Tibial nerve (tissue), 4 donors: ENCODE results near the gene RAB34.

ENCODE experiments used
- EP300 ChIP-seq, 2 donors: sonication (generic); formaldehyde crosslinking; IDR thresholded peaks; one replicate each; pipeline ENCODE4 v1.6.1; 2017; ENCODE audit warnings: antibody characterized with exemption in 2 of 2, mild to moderate bottlenecking in 1 of 2
- POLR2A ChIP-seq, 2 donors: fragments of 450-650 bp; IDR thresholded peaks; one replicate each; pipeline ENCODE4 v1.6.1; 2017; ENCODE audit warnings: antibody characterized with exemption in 2 of 2, mild to moderate bottlenecking in 2 of 2, moderate library complexity in 2 of 2
- TF ChIP-seq, protein P1 (sequence below), 5 experiments: fragments of 200-600 bp in 3 of 5; fragments of 450-650 bp in 2 of 5; sonication (generic) in 3 of 5; IDR thresholded peaks; one replicate each; pipeline ENCODE4 v1.5.1; 2016 to 2019; ENCODE audit warnings: antibody characterized with exemption in 5 of 5, mild to moderate bottlenecking in 3 of 5, moderate library complexity in 2 of 5

- TF ChIP-seq, protein P1, sequence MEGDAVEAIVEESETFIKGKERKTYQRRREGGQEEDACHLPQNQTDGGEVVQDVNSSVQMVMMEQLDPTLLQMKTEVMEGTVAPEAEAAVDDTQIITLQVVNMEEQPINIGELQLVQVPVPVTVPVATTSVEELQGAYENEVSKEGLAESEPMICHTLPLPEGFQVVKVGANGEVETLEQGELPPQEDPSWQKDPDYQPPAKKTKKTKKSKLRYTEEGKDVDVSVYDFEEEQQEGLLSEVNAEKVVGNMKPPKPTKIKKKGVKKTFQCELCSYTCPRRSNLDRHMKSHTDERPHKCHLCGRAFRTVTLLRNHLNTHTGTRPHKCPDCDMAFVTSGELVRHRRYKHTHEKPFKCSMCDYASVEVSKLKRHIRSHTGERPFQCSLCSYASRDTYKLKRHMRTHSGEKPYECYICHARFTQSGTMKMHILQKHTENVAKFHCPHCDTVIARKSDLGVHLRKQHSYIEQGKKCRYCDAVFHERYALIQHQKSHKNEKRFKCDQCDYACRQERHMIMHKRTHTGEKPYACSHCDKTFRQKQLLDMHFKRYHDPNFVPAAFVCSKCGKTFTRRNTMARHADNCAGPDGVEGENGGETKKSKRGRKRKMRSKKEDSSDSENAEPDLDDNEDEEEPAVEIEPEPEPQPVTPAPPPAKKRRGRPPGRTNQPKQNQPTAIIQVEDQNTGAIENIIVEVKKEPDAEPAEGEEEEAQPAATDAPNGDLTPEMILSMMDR (IDR thresholded peaks at IDR 0.05): no peak
- no peak for TF ChIP-seq EP300 (IDR thresholded peaks at IDR 0.05)
- no peak for TF ChIP-seq POLR2A (IDR thresholded peaks at IDR 0.05)
These were observed 809 bp upstream of the RAB34 start for GRCh38 chr17:28718333-28719020.
